NCI-H1436 (cell line): ENCODE results near the gene COMMD4.
A peak's percentile ranks its signal among the peaks of the same experiment; 100 is the strongest.

Experiments used
- DNase-seq: peaks from one replicate; lab custom pipeline; 2025; lab: John Stamatoyannopoulos, UW

The COMMD4 gene

GRCh38 chr15:75356517-75356916, 20.7 kb downstream of the COMMD4 start:
- DNase-seq, result no peak

GRCh38 chr15:75357976-75358673, 22.3 kb downstream of the COMMD4 start:
- no peak for DNase-seq

DNA sequence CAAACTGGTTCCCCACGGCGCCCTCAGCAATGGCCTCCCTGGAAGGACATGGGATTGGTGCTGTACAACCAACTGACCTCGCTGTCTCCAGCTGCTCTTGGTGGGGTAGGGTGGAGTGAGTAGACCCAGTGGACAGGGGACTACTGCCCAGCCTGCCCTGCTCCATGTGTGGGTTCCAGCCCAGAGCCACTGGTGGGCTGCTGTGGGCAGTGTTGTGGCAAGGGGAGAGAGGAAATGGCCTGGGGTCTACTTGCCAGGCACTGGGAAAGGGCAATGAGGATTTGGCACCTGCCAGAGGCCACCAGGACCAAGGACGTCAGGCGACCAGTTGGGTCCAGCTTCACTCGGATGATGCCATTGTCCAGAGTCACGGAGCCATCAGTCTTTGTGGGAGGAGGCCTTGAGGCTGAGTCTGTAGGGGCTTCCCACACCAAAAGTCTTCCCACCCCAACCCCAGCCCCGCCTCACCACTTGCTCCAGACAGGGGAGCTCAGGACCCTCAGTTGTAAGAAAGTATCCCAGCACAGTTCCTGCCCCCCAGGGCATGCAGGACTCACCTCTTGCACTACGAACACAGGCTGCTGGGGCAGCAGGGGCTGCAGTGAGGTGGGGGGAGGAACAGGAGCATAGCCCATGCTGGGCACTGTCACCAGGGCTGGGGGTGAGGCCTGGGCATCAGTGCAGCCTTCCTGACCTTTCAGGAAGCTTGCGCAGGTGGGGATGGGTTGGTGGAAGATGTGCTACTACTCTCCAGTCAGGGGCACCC, 23.1 kb downstream of the COMMD4 start:
- DNase-seq, result no peak

DNA sequence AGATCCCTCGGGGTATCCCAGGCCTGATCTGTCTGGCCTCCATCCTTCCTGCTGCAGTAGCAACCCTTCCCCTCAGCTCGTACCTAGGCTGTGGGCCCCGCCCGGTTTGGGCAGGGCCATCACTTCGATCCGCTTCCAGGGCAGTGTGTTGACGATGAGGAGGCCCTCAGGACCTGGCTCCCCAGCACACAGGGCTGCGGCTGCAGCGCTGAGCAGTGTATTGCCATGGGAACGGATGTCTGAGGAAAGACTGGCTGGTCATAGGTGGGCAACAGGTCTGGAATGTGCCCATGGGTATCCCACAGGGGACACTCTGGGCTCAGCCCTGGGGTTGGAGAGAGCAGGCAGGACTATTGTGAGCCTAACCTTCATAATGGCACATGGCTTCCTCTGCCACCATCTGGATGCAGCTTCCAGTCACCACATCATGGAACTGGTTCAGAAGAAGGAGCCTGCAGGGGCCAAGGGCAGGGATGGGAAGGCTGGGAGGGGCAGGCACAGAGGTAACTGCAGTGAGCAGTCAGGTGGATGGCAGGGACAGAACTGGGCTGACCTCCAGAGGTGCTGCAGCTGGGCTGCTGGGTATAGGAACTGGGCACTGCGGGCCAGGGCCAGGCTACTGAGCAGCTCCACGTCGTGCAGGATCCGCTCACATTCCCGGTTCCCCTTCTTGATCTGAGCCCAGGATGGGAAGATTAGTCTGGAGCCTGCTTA, 23.8 kb downstream of the COMMD4 start:
- DNase-seq, result no peak

DNA sequence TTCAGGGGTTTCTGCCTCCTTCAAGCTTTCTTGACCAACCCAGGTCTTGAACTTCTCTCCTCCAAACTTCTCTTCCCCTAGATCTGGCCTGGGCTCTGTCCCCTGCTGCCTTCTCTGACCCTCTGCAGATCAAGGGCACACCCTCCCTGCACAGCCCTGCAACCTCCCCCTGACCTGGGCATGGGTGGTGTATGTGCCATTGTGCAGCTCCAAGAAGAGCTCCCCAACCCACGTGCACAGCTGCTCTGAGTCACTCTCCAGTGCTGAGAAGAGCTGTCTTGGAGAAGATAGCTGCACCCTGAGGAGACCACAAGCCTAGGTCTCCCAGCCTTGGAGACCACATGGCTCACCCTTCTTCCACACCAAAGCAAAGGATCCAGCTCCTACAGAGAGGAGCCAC, 24.5 kb downstream of the COMMD4 start:
- no peak for DNase-seq

DNA sequence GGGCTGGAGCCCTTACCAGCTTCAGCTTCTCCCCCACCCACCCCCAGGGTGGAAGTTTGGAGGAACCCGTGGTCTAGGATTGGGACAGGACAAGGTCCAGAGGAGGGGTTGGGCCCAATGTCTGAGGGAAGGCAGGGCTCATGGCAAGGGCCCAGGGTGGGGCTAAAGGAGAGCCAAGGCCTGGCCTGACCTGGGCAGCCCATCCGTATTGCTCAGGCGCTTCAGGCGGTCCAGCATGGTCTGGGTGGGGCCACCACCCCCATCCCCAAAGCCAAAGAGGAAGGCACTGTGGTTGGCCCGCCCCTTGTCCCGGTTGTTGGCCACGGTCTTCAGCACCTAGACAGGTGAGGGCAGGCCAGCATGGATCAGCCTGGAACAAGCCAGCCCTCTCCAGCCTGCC, 25.0 kb downstream of the COMMD4 start:
- DNase-seq, result no peak

DNA sequence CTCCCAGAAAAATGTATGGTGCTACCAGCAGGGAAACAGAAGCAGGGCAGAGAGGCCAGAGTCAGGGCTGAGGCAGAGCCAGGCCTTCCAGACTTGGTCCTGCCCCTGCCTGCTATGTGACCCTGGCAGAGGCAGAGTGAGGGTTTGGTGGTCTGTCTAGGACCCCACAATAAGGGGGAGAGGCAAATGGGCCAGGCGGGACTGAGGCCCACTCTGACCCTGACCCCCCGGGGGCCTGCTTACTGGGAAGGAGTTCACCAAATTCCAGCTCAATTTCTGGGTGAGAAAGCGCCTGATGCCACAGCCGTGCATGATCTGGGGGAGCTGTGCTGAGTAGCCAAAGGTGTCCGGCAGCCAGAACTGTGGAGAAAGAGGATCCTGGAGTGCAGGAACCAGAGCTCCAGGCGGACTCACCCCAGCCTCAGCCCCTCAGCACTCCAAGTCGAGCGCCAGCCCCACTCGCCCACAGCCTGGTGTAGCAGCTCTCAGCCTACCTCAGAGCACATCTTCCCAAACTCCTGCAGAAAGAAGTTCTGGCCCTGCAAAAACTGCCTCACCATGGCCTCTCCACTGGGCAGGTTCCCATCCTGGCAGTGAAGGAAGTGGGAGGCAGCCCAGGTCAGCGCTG, 25.6 kb downstream of the COMMD4 start:
- no peak for DNase-seq

GRCh38 chr15:75361989-75362641, 26.3 kb downstream of the COMMD4 start:
- DNase-seq, result no peak

DNA sequence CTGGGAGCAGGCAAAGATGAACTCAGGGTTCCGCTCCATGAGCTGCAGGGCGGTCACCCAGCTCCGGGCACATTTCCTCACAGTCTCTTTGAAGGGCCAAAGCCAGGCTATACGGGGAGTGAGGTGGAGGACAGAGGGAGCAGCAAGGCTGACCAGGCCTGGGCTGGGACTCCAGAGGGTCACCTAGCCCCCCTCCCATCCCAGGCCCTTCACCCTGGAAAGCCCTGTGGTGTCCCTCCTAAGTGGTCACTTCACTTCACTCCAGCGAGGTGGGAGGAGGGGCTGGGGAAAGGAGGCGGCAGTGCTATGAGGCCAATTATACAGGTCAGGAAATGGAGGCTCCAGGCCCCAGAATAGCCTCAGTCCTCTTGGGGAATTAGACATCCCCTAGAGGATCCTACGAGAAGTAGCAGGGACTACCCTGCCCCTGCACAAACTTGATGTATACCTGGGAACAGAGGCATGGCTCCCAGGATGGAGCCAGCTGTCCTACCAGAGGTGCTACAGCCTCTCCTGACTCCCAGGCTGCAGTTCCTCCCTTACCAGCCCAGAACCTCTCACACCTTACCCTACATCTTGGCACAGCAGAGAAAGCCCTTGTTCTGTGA, 26.9 kb downstream of the COMMD4 start:
- no peak for DNase-seq

DNA sequence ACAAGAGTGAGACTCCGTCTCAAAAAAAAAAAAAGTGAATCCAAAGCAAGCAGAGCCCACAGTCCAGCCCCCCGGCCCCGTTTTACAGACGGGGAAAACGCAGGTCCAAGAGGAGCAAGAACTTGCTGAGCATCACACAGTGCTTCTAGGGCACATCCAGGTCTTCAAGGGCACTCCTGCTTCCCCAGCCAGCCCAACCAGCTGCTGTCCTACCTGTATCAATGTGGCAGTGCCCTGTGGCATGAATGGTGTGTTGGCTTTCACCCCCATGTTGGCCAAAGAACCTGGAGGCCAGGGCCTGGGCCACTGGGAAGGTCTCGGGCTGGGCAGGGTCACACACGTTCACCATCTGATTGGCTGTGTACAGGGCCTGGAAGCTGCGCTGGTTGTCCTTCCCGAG, 27.9 kb downstream of the COMMD4 start:
- DNase-seq, result no peak

GRCh38 chr15:75364881-75365280, 29.0 kb downstream of the COMMD4 start:
- no peak for DNase-seq

DNA sequence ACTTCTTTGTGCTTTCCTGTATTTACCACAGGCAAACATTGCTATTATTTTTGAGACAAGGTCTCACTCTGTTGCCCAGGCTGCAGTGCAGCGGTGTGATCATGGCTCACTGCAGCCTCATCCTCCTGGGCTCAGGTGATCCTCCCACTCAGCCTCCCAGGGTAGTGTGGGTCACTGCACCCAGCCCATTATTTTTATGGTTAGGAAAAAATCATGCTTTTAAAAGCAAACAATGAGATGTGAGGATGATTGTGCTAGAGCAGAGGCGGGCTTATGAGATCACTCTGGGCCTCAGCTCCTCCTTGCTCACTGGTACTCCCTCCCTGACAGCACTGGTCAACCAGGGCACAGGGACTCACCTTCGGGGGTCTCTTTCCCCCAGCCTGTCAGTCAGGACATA, 30.3 kb downstream of the COMMD4 start:
- DNase-seq, result no peak

- DNase-seq, result no peak
Measured at GRCh38 chr15:75367006-75367405, 31.1 kb downstream of the COMMD4 start.

DNA sequence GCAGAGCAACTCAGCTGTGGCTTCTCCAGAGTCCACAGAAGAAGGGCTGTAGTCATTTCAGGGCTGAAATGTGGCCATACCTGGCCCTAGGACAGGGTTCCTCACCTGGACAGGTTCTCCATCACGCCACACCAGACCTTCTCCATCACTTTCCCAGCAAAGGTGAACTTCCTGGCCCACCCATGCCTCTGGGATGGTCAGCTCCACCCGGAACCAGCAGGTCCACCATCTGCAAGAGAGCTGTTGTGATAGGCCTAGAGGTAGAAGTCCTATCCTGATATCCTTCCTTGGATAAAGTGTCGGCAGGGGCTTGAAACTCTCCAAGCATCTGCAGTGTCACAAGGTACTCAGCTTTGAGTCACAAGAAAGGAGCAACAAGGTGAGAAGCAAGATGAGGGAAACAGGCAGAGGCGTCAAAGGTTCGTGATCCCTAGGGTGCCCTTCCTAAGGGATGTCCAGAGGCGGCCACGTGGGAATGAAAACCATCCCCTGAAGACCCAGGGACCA, 31.6 kb downstream of the COMMD4 start:
- no peak for DNase-seq

DNA sequence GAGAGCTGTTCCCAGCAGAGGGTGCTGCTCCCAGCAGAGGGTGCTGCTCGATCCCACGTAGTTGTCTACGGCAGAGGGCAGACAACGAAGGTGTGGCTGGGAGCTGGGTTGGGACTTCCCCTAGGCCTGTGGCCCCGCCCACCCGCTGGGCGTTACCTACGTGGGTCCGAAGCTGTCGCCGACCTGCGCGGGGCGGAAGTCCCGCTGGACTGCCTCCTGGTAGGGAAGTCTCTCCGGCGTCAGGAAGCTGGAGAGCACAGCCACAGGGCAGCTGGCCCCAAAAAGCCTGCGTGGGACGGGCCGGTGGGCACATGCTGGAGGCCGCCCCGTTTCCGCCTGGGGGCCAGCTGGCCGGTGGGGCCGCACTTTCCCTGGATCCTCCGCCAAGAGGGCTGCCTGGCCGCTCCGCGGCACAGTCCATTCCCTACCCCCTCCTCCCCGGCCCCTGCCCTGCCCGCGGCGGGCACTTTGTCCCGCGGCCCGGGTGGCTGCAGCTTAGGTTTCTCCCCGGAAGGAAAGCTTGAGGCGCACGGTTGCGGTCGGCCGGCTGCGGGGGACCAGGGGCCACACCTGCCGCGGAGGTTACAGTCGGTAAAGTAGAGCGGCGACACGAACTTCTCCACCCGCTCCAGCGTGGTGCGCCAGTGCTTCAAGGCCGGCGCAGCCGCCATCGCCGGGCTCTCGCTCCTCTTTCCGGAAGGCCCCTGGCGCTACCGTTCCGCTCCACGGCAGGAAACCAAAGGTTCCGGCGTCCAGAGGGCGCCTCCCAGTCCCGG, 32.2 kb downstream of the COMMD4 start, which contains the start of gene MAN2C1:
Gene MAN2C1 (minus strand): TSS at position 695 of the 776 bp plus-strand sequence. CDS start 24 bp downstream, at position 671.
- peak; percentile 95 for DNase-seq

DNA sequence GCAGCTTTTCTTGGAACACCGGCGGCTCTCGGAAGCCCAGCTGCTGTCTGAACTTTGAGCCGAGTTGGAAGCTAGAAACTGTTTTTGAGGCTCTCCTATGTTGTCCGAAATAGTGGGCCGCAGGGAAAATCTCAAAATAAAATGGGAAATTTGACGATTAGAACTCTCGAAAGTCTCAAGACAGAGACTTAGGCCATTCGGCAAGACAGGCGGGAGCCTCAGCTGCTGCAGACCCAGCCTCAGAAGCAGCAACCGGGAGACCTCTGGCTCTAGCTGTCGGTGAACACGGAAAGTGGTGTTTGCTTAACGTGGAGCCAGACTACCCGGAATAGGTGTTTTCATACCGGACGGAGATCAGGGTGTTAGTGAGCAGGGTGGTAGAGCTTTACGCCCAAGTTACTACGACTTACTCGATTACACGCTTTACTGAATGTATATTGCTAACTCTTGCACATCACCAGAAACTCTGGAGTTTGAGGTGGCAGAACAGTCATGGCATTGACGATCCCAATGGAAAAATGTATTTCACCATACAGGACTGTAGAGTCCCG, 32.9 kb downstream of the COMMD4 start:
- no peak for DNase-seq

DNA sequence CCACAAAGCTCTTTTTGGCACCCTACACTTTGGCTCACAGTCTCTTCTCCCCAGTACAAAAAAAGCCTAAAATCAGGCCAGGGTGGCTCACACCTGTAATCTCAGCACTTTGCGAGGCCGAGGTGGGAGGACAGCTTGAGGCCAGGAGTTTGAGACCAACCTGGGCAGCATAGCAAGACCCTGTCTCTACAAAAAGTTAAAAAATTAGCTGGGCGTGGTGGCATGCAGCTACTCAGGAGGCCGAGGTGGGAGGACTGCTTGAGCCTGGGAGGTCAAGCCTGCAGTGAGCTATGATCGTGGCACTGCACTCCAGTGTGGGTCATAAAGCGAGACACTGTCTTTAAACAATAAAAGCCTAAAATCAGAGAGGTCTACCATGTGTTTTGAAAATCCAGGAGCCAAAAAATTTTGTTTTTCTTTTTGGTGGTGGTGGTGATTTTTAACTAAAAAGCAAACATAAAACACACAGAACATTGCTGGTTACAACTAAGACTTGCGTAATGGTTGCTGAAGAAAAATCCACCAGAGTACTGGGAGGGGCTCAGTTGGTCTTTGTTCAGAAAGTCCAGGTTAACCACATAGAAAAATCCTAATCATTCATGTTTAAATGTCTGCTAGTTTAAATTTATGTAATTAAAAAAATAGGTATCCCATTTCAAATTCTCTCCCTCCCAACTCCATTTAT, 34.2 kb downstream of the COMMD4 start:
- no peak for DNase-seq

DNA sequence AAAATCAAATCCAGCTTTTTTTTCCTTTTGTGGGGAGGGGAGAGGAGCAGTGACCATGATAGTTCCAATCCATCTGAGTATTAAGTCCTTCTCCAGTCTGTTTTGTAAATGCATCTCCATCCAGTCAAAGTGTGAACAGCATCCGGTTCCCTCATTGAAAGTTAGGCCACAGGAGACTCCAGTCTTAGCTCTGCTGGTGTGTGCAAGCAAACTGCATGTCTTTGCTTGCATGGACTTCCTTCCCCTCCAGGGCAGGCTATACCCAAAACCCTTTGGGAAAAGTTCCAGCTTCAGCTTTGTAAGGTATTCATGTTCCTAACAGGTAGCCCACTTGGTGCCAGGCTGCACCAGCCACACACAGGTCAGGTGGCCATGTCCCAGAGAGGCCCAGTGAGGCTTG, 35.6 kb downstream of the COMMD4 start:
- no peak for DNase-seq

GRCh38 chr15:75371901-75372688, 36.2 kb downstream of the COMMD4 start:
- no peak for DNase-seq
